ENCODE results near the gene PPP2R1A.

GRCh38 chr19:52274191-52274590 lies 84.3 kb downstream of the PPP2R1A start:
- TF ChIP-seq, protein P1, sequence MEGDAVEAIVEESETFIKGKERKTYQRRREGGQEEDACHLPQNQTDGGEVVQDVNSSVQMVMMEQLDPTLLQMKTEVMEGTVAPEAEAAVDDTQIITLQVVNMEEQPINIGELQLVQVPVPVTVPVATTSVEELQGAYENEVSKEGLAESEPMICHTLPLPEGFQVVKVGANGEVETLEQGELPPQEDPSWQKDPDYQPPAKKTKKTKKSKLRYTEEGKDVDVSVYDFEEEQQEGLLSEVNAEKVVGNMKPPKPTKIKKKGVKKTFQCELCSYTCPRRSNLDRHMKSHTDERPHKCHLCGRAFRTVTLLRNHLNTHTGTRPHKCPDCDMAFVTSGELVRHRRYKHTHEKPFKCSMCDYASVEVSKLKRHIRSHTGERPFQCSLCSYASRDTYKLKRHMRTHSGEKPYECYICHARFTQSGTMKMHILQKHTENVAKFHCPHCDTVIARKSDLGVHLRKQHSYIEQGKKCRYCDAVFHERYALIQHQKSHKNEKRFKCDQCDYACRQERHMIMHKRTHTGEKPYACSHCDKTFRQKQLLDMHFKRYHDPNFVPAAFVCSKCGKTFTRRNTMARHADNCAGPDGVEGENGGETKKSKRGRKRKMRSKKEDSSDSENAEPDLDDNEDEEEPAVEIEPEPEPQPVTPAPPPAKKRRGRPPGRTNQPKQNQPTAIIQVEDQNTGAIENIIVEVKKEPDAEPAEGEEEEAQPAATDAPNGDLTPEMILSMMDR (IDR thresholded peaks at IDR 0.05), result no peak
- TF ChIP-seq POLR2A (IDR thresholded peaks at IDR 0.05), result no peak
- no peak for TF ChIP-seq POLR2AphosphoS5 (IDR thresholded peaks at IDR 0.05)
